Lung (tissue), 12 donors: Measurements from ENCODE around the gene HSP90AB1. TPM values are rescaled to one million over a fixed set of nuclear protein-coding genes. Genes with fewer than 3 reads are reported as not detected.

Experiments used
- ATAC-seq: fragments of 200-7000 bp; cut with Tn5 transposase; one replicate; pipeline ENCODE4 v1.9.1; 2020; ENCODE audit warnings: moderate number of reproducible peaks; ENCODE audit not compliant: insufficient read depth, low FRiP score
- DNase-seq, 3 donors: peaks; one replicate each; pipeline ENCODE4 v3.0.0-alpha.2; 2013 to 2017
- H3K27ac ChIP-seq, 2 donors: one replicate each; pipeline ENCODE4 v1.5.1; 2013; ENCODE audit warnings: mild to moderate bottlenecking in 2 of 2, moderate library complexity in 2 of 2, control low read depth in 1 of 2, inconsistent platforms in 1 of 2, low read depth in 1 of 2, low read length in 1 of 2
- H3K27me3 ChIP-seq, 3 donors: one replicate each; pipeline ENCODE4 v1.5.1; 2013; ENCODE audit warnings: low read length in 2 of 3; ENCODE audit not compliant: control insufficient read depth in 3 of 3, insufficient read depth in 3 of 3
- H3K36me3 ChIP-seq, 4 donors: one replicate each; pipeline ENCODE4 v1.5.1; 2013; ENCODE audit warnings: low read length in 4 of 4, mild to moderate bottlenecking in 1 of 4, moderate library complexity in 1 of 4; ENCODE audit not compliant: control insufficient read depth in 4 of 4, insufficient read depth in 4 of 4
- H3K4me1 ChIP-seq, 5 donors: one replicate each; pipeline ENCODE4 v1.5.1; 2013; ENCODE audit warnings: low read length in 5 of 5, mild to moderate bottlenecking in 2 of 5, moderate library complexity in 1 of 5; ENCODE audit not compliant: control insufficient read depth in 5 of 5, insufficient read depth in 5 of 5
- H3K4me3 ChIP-seq: one replicate; pipeline ENCODE4 v1.5.1; 2013; ENCODE audit warnings: mild to moderate bottlenecking, control low read depth, moderate library complexity
- H3K9ac ChIP-seq, 2 donors: one replicate each; pipeline ENCODE4 v1.5.1; 2013; ENCODE audit warnings: low read length in 2 of 2, control low read depth in 1 of 2; ENCODE audit not compliant: insufficient read depth in 1 of 2
- H3K9me3 ChIP-seq, 4 donors: one replicate each; pipeline ENCODE4 v1.5.1; 2013; ENCODE audit warnings: low read length in 3 of 4, mild to moderate bottlenecking in 1 of 4, moderate library complexity in 1 of 4; ENCODE audit not compliant: control insufficient read depth in 4 of 4, insufficient read depth in 3 of 4
- CTCF ChIP-seq: IDR thresholded peaks from 2 replicates; pipeline ENCODE4 v1.5.1; 2012; ENCODE audit warnings: mild to moderate bottlenecking; ENCODE audit errors: control extremely low read depth, extremely low read depth
- WGBS, 2 donors: extraction: QIAGEN DNeasy Blood & Tissue Kit; methylation state at CpG; one replicate each; pipeline ENCODE4 v1.1.7; 2013; 5-methylcytosine and 5-hydroxymethylcytosine counted together
- polyA plus RNA-seq, 2 donors: library from polyadenylated mRNA; stranded (reverse); fragments of 200-250 nt; gene quantifications; one replicate each; pipeline ENCODE4 v1.2.1, GENCODE V29; 2013
- total RNA-seq, 2 donors: library from RNA; depleted of rRNA in 1 of 2; stranded (reverse); fragments of >200 nt in 1 of 2; gene quantifications; one replicate each; pipeline ENCODE4 v1.2.1, GENCODE V29; 2014 to 2021
- donor health status: control.
- donor health status: control.
- donor health status: Bipolar disorder and iron deficiency.
- donor health status: healthy.
- donor health status: DM: yes; HTN: yes; CAD: no.

HSP90AB1 gene
- total and polyA plus RNA-seq, 4 donors: 289 to 700 (median 509) TPM

GRCh38 chr6:44256775-44257024, 9.8 kb downstream of the HSP90AB1 start:
- H3K27me3 ChIP-seq: no peaks in the 10 kb centered on the region
- no peak for DNase-seq
- no peaks in the 10 kb centered on the region for H3K9me3 ChIP-seq
- H3K9ac ChIP-seq: peak overlapping the region in 1 of 2 donors; percentile 1
- peaks cover 22 to 44% (median 35%) of the 10 kb centered on the region in 4 donors for H3K36me3 ChIP-seq
- peak overlapping the region; percentile 89 for H3K27ac ChIP-seq
- no peak for TF ChIP-seq CTCF
- peaks cover 0 to 19% (median 5%) of the 10 kb centered on the region in 5 donors for H3K4me1 ChIP-seq
- H3K4me3 ChIP-seq: peak overlapping the region; percentile 83
- ATAC-seq: peak; percentile 3
- 1% methylated on average over 10 to 12 of the region's 12 CpGs for WGBS, 2 donors

- TF ChIP-seq CTCF: peak; percentile 48
- peak; percentile 87 to 92 (median 88) for DNase-seq
- H3K4me1 ChIP-seq: peaks cover 0 to 19% (median 5%) of the 10 kb centered on the region in 5 donors
- 1% methylated on average over 68 to 80 of the region's 80 CpGs for WGBS, 2 donors
- peaks cover 18 to 45% (median 32%) of the 10 kb centered on the region in 4 donors for H3K36me3 ChIP-seq
- H3K4me3 ChIP-seq: peak within 1 kb of the TSS; percentile 83
- peak within 1 kb of the TSS; percentile 50 to 52 for H3K9ac ChIP-seq
- no peaks in the 10 kb centered on the region for H3K27me3 ChIP-seq
- H3K27ac ChIP-seq: peak within 1 kb of the TSS; percentile 89
- peak; percentile 75 for ATAC-seq
- no peaks in the 10 kb centered on the region for H3K9me3 ChIP-seq
Observed at GRCh38 chr6:44257025-44257752, 10.3 kb downstream of the HSP90AB1 start, which contains the start of gene SLC35B2. Gene SLC35B2 (minus strand): TSS chr6:44257528. CDS start chr6:44257410, 118 bp downstream.

- H3K27ac ChIP-seq: peak overlapping the region; percentile 89
- H3K9ac ChIP-seq: peak overlapping the region; percentile 39 to 50
- H3K9me3 ChIP-seq: no peaks in the 10 kb centered on the region
- no peak for TF ChIP-seq CTCF
- ATAC-seq: no peak
- H3K4me3 ChIP-seq: peak overlapping the region; percentile 51
- H3K27me3 ChIP-seq: no peaks in the 10 kb centered on the region
- H3K4me1 ChIP-seq: peaks cover 0 to 25% (median 9%) of the 10 kb centered on the region in 5 donors
- WGBS, 2 donors: 31 to 39% methylated on average over 15 of the region's 15 CpGs
- DNase-seq: no peak
- H3K36me3 ChIP-seq: peaks cover 15 to 40% (median 29%) of the 10 kb centered on the region in 4 donors
Observed at GRCh38 chr6:44257753-44258324, 10.9 kb downstream of the HSP90AB1 start.
